ENCODE measurements around the gene MAB21L4.

The MAB21L4 gene

DNA sequence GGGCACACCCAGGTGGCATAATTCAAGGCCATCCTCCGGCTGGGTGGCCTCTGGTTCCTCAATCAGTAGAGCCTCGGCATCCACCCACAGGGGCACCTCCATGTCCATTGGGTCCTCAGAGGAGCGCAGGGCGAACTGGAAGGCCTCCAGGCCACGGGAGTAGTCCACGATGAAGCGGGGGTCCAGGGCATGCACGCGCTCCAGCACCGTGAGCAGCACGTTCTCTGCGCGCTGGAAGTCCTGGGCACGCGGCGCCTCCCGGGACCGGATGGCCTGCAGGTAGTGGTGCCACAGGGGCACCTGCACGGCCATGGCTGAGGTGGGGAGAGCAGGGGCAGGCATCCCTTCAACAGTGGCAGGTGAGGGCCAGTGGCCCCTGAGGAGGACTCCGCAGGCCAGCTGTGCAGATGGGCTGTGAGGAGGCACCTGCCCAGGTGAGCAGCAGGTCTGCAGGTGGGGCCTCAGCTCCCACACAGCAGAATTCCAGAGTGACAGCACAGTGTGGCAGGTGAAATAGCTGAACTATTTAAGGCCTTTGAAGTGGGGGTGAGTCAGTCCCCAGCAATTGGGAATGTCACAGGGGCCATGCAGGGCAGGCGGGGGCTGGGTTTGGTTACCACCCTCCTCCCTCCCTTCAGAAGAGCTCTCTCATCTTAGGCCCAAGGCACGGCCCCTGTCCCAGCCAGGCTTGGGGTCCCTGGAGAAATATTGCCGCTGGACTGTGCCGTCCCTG is at the start of gene MAB21L4:
TSS of gene MAB21L4 (minus strand) at position 501 of the 733 bp plus-strand sequence. CDS start at position 342, 159 bp downstream.
- in situ Hi-C loops (cut with HindIII; ENCODE audit: low pct_unique_long_range_greater_than_20kb, low sequenced_read_pairs), result no loop called here
- no peak for DNase-seq (ENCODE audit: low read depth in 1 of 2, low spot score in 1 of 2)
- no peak for TF ChIP-seq JUND (IDR thresholded peaks at IDR 0.05; ENCODE audit: low read depth)

DNA sequence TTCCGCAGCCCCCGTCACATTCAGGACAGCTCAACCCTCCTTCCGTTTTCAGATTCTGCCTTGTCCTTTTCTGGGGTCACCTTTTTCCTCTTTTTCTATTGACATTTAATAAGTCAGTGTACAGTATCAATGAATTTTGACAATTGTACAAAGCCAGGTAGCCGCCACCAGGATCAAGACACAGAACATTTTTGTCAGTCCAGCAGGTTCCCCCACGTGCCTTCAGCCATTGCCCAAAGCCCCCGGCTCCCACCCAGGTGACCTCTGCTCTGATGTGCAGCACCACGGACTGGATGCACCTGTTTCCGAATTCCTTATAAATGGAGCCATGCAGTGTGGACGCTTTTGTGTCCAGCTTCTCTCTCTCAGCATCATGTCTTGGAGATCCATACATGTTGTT is 40.1 kb upstream of the MAB21L4 start:
- no peak for DNase-seq (ENCODE audit: low read depth in 1 of 2, low spot score in 1 of 2)
- no peak for TF ChIP-seq JUND (IDR thresholded peaks at IDR 0.05; ENCODE audit: low read depth)
- in situ Hi-C loops (cut with HindIII; ENCODE audit: low pct_unique_long_range_greater_than_20kb, low sequenced_read_pairs), result no loop called here

DNA sequence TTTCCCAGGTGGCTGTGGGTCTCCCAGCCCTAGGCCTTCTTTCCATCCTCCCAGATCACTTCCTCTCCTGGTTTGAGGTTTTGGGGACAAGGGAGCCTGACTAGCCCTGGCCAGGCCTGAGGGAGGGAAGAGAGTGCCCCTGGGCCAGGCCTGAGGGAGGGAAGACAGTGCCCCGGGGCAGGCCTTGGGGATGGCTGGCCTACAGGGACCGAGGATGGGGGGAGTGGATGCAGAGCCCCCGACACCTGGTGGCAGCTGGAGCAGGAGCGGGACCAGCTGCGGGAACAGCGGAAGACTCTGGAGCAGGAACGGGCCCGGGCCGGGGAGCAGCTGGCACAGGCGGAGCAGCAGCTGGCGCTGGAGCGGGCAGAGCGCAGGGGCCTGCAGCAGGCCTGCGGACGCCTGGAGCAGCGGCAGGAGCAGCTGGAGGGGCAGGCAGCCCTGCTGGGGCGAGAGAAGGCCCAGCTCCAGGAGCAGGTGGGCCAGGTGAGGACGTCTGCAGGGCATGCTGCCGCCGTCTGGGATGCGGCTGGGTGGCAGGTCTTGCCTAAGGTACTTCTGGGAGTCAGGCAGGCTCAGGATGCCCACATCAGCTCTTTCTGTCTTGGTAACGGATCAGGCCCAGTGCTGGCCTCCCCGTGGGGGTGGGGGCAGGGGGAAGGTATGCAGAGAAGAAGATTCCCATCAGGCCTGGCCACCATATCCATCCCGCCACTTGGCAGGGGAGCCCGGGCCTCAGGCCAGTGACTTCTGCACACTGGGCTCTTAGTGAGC is 39.3 kb upstream of the MAB21L4 start:
- in situ Hi-C loops (cut with HindIII; ENCODE audit: low pct_unique_long_range_greater_than_20kb, low sequenced_read_pairs), result no loop called here
- TF ChIP-seq JUND (IDR thresholded peaks at IDR 0.05; ENCODE audit: low read depth), result no peak
- DNase-seq (ENCODE audit: low read depth in 1 of 2, low spot score in 1 of 2), result no peak

DNA sequence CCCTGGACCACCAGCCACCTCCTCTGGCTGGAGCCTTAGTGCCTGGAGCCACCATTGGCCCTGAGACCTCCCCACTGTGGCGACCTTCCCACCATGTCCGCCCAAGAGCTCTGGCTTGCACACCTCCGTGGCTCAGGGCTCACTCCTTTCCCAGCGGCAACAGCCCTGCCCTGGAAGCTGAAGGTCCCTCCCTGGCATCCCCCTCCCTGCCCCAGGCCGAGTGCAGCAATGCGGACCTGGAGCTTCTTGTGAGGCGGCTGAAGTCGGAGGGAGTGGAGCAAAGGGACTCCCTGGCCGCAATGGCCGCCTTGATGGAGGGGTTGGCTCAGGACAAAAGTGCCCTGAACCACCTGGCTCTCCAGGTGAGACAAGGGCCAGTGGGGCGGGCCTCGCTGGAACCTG is 38.7 kb upstream of the MAB21L4 start:
- DNase-seq (ENCODE audit: low read depth in 1 of 2, low spot score in 1 of 2), result peak in 1 of 2 experiments; percentile 6
- in situ Hi-C loops (cut with HindIII; ENCODE audit: low pct_unique_long_range_greater_than_20kb, low sequenced_read_pairs), result no loop called here
- no peak for TF ChIP-seq JUND (IDR thresholded peaks at IDR 0.05; ENCODE audit: low read depth)

DNA sequence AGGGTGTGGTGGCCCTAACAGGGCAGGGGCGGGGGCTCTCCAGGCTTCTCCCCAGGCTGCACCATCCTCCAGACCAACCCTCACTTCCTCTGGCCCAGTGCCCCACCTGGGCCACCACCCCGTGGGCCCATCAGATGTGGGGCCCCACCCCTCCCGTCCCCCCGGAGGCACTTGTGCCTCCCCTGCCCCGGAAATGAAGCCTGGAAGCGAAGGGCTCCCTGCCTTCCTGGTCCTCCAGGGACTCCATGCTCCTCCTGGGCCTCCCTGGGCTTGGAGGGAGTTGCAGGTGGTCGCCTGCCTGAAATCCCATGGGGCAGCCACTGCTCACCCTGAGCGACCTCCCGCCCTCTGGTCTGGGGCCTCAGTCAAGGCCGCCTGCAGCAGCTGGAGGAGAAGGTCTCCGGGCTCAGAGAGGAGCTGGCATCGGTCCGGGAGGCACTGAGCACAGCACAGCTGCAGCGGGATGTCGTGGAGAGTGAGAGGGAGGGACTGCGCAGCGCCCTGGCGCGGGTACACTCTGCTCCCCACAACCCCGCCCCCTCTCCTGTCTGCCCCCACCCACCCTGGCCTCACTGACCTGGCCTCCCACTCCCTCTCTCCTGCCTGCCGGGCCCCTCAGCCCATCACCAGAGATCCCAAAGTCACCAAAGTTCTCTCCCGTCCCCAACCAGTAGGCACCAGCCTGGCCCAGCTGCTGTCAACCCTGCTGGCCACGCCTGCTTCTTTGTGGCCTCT is 38.2 kb upstream of the MAB21L4 start:
- TF ChIP-seq JUND (IDR thresholded peaks at IDR 0.05; ENCODE audit: low read depth), result no peak
- no peak for DNase-seq (ENCODE audit: low read depth in 1 of 2, low spot score in 1 of 2)
- in situ Hi-C loops (cut with HindIII; ENCODE audit: low pct_unique_long_range_greater_than_20kb, low sequenced_read_pairs), result no loop called here

DNA sequence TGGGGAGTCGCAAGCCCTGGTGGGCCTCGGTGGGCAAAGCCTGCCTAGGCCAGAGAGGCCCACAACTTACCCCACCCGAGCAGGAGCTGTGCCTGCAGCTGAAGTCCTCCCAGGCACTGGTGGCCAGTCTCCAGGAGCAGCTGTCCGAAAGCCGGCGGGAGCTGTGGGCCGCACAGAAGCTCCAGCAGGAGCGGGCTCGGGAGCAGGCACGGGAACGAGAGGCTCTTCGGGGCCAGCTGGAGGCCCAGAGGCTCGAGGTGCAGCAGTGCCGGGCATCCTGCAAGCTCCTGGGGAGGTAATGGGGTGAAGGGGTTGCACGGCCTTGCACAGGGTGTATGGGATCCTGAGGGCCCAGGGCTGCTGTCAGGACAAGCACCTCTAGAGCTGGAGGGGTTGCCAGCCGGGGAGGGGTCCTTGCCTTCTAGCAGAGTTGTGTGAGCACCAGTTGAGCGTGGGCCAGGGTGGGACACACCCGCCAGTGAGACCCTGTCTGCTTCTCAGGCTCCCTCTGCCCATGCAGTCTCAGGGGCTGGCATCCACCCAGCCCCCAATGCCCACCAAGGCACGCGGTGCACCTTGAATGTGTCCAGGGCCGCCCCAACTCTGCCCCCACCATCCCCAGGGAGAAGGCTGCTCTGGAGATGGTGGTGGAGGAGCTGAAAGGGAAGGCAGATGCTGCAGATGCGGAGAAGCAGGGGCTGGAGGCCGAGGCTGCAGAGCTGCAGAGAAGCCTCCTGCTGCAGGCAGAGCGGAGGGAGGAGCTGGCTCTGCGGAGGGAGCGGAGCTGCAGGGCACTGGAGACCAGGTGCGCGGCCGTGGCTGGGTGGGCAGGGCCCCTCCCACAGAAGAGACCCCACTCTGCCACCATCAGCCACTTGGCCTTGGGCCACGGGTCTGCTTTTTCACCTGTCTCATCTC is 37.4 kb upstream of the MAB21L4 start:
- in situ Hi-C loops (cut with HindIII; ENCODE audit: low pct_unique_long_range_greater_than_20kb, low sequenced_read_pairs), result no loop called here
- DNase-seq (ENCODE audit: low read depth in 1 of 2, low spot score in 1 of 2), result no peak
- no peak for TF ChIP-seq JUND (IDR thresholded peaks at IDR 0.05; ENCODE audit: low read depth)

DNA sequence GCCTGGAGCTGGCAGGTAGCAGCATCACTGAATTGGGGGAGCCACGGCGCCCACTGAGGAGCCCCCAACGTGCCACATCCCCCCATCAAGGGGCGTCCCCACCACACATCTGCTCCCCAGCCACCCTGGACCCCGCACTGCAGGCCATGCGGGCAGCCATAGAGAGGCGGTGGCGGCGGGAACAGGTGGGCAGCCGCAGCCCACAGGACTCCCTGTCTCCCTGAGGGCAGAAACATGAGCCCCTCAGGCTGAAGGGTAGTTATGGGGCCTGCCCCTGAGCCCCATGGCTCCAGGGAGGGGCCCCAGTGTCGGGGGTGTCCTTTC is 36.7 kb upstream of the MAB21L4 start:
- no peak for DNase-seq (ENCODE audit: low read depth in 1 of 2, low spot score in 1 of 2)
- in situ Hi-C loops (cut with HindIII; ENCODE audit: low pct_unique_long_range_greater_than_20kb, low sequenced_read_pairs), result no loop called here
- TF ChIP-seq JUND (IDR thresholded peaks at IDR 0.05; ENCODE audit: low read depth), result no peak

DNA sequence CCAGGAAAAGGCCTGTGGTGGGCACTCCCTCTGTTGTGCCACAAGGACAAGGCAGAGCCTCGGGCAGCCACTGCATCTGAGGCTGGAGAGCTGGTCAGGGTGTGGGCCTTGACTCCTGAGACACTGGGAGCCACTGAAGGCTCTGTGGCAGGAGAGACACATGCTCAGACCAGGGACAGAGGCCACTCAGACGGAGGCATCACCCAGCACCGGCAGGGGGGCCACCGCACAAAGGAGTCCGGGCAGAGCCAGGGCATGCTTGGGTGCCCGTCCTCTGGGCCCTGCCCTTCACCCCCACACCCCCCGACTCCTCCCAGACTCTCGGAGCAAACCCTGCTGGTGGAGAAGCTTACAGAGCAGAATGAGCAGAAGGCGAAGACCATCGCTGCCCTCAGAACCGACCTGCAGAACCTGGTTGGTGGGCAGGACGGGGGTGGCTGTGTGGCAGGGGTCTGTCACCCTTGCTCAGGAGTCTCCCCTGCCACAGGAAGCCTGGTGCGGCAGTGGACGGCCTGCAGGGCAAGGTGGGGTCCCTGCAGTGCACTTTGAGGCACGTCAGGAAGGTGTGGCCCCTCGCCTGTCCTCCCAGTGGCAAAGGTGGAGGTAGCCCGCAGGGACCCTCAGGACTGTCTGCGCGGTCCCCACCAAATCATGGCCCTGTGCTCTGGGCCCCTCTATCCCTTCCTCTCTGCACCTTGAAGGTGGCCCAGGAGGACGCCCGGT is 36.2 kb upstream of the MAB21L4 start:
- in situ Hi-C loops (cut with HindIII; ENCODE audit: low pct_unique_long_range_greater_than_20kb, low sequenced_read_pairs), result no loop called here
- no peak for DNase-seq (ENCODE audit: low read depth in 1 of 2, low spot score in 1 of 2)
- no peak for TF ChIP-seq JUND (IDR thresholded peaks at IDR 0.05; ENCODE audit: low read depth)

DNA sequence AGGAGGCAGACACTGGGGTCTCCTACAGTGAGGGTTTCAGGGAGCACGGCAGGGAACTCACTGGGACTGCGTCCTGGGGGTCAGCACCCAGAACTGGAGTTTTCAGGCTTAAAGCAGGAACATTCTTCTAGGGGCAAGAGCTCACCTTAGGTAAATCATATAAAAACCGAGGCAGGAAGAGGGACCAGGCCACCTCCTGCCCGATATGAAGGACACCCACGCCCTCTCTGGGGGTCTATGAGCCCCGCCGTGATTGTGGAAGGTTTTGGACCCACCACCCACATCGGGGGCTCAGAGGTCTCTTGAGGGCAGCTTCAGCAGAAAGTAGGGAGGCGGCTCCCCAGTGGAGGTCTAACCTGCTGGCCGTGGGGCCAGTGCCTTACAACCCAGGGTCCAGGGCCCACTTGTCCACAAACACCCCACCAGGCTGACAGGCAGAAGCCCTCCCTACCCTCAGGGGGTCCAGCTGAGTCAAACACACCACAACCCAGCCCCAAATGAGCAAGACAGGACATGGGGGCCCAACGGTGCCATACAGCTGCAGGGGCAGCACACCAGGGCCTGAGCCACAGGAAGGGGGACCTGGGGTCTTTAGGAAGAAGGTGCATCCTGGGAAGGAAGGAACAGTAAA is 35.5 kb upstream of the MAB21L4 start:
- in situ Hi-C loops (cut with HindIII; ENCODE audit: low pct_unique_long_range_greater_than_20kb, low sequenced_read_pairs), result no loop called here
- DNase-seq (ENCODE audit: low read depth in 1 of 2, low spot score in 1 of 2), result no peak
- no peak for TF ChIP-seq JUND (IDR thresholded peaks at IDR 0.05; ENCODE audit: low read depth)

DNA sequence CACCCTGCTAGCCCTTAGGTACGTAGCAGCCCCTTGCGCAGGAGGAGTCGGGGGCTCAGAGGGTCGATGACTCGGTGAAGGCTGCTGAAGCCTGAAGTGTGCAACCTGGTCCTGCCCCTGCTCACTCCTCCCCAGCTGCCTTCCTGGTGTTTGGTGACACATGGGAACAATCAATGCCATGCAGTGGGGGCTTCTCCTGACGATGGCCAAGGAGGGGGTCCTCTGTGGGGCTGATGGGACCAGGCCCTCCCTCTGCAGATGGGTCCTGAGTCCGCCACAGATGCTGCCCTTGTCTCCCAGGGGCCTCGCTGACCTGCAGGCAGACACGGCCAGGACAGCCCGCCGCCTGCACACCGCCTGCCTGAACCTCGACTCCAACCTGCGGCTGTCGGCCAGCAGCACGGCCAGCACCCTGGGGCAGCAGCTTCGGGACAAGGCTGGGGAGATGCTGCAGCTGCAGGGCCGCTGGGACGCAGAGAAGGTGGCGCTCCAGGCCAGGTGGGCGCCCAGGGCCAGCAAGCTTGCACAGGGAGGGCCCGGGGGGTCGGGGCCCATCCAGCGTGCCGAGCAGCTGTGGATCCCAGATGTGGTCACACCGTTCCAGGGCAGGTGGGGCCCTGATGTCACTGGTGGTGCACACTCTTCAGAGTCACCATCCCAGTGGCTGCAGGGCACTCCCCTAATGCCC is 34.8 kb upstream of the MAB21L4 start:
- in situ Hi-C loops (cut with HindIII; ENCODE audit: low pct_unique_long_range_greater_than_20kb, low sequenced_read_pairs), result no loop called here
- no peak for DNase-seq (ENCODE audit: low read depth in 1 of 2, low spot score in 1 of 2)
- no peak for TF ChIP-seq JUND (IDR thresholded peaks at IDR 0.05; ENCODE audit: low read depth)
